NCI-H1105 (cell line): ENCODE measurements around the gene CYP2A7.
"Not testable (repeated sequence)": the region's sequence is repeated elsewhere in the genome, so short reads cannot be mapped to it uniquely, and the experiment has no call there.

Source experiments
- DNase-seq: peaks from one replicate; lab custom pipeline; 2025; lab: John Stamatoyannopoulos, UW

The CYP2A7 gene

DNA sequence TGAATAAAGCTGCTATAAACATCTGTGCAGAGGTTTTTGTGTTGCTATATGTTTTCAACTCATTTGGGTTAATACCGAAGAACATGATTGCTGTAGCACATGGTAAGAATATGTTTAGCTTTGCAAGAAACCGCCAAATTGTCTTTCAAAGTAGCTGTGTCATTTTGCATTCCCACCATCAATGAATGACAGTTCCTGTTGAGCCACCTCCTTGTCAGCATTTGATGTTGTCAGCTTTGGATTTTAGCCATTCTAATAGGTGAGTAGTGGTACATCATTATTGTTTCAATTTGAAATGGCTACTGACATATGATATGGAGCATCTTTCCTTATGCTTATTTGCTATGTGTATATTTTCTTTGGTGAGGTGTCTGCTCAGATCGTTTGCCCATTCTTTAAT, 40.0 kb downstream of the CYP2A7 start:
- DNase-seq, result not testable (repeated sequence)

DNA sequence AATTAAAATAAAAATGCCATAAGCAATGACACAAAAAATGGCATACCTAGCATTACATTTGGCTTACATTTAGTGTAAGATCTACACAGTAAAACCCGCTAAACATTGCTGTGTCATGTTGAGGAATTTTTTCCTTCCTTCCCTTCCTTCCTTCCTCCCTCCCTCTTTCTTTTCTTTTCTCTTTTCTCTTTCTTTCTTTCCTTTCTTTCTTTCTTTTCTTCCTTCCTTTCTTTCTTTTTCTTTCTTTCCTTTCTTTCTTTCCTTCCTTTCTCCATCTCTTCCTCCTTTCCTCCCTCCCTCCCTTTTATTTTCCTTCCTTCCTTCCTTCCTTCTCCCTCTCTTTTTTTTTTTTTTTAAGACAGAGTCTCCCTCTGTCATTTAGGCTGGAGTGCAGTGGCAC, 43.6 kb downstream of the CYP2A7 start:
- not testable (repeated sequence) for DNase-seq

DNA sequence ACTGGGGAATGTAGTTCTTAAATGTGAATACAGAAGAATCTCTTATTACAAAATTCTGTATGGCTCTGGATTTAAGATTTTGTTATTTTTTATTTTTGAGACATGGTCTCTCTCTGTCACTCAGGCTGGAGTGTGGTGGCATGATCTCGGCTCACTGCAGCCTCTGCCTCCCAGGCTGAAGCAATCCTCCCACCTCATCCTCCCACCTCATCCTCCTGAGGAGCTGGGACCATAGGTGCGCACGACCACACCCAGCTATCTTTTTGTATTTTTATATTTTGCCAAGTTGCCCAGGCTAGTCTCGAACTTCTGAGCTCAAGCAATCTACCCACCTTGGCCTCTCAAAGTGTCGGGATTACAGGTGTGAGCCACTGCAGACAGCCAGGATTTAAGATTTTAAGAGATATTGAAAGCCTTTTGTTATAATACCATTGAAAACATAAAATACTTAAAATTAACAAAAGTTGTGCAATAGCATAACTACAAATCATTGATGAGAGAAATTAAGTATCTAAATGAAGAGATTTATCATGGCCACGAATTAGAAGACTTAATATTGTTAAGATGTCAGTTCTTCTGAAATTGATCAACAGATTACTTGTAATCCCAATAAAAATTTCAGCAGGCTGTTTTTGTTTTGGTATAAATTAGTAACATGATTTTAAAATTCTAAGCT, 45.1 kb downstream of the CYP2A7 start:
- DNase-seq, result no peak

DNA sequence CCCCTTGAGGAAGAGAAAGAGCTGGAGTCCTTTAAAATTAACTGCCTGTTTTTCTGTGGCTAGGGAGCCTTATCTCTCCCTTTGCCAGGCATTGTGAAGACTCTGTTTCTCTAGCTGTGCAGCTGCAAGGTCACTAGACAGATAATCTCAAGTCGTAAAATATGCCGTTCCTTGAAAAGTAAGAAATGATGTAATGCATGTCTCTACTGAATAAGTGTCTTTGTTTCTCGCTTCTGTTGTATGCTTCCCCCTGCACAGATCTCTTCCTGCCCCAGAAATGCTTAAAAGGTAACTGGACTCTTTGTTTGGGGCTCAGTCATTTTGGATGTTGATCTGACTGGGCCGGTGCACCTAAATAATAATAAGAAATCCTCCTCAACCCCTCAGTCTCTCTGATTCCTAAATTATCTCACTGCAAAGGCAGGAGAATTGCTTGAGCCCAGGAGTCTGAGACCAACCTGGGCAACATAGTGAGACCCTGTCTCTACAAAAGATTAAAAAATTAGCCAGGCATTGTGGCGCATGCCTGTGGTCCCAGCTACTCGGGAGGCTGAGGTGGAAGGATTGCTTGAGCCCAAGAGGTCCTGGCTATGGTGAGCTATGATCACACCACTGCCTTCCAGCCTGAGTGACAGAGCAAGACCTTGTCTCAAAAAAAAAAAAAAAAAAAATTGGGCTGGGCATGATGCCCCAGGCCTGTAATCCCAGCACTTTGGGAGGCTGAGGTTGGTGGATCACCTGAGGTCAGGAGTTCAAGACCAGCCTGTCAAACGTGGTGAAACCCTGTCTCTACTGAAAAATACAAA, 48.1 kb downstream of the CYP2A7 start:
- not testable (repeated sequence) for DNase-seq

DNA sequence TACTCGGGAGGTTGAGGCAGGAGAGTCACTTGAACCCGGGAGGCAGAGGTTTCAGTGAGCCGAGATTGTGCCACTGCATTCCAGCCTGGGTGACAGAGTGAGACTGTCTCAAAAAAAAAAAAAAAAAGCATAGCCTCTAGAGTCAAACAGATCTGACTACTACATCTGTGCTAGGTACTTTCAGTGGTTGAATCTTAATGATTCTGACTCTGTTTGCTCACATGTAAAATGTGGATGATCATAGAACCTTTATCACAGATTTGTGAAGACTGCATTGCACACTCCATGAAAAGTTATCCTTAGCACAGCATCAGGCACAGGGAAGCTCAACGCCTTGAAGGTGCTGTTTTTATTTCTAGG, 49.6 kb downstream of the CYP2A7 start:
- not testable (repeated sequence) for DNase-seq

DNA sequence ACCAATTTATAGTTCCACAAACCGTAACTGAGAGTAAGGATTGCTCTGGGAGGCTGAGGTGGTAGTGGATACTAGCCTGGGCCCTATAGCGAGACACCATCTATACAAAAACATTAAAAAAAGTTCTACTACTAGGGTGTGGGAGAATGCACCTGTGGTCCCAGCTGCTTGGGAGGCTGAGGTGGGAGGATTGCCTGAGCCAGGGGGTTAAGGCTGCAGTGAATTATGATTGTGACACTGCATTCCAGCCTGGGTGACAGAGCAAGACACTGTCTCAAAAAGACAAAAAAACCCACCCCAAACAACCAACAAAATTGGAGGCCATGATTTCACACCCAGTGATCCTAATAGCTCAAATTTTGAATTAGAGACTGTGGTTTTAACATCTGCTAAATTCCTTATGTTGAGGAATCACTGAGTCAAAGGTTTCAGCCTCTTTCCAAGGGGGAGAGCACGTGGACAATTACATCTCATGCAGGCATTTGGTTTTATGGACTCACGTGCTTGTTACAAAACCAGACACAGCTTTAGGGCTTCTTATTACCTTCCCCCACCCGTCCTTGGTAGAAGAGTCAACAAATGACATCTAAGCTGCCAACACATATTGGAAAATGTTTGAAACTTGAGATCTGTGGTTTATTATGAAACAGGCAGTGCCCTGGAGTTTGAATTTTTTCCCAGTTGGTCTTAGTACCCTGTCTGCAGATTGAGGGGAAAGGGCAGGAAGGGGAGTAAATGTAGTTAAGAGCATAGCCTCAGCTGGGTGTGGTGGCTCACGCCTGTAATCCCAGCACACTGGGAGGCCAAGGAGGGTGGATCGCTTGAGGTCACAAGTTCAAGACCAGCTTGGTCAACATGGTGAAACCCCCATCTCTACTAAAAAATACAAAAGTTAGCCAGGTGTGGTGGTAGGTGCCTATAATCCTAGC, 50.3 kb downstream of the CYP2A7 start:
- no peak for DNase-seq

DNA sequence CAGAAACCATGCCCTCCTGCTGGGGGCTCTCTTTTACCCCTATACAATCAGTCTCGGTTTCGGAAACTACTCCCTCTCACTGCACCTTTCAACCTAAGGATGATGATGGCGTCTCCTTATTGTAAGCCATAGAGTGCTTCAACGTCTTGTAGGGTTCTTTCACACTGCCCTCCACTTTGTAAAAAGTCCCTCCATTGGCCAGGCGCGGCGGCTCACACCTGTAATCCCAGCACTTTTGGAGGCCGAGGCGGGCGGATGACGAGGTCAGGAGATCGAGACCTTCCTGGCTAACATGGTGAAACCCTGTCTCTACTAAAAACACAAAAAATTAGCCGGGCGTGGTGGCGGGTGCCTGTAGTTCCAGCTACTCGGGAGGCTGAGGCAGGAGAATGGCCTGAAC, 51.3 kb downstream of the CYP2A7 start:
- DNase-seq, result not testable (repeated sequence)

DNA sequence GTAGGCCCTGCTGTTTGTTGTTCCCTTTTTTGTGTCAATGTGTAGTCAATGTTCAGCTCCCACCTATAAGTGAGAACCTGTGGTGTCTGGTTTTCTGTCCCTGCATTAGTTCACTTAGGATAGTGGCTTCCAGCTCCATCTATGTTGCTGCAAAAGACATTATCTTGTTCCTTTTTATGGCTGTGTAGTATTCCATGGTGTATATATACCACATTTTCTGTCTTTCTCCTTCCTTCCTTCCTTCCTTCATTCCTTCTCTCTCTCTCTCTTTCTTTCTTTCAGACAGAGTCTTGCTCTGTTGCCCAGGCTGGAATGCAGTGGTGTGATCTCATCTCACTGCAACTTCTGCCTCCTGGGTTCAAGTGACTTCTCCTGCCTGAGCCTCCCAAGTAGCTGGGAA, 52.8 kb downstream of the CYP2A7 start:
- no peak for DNase-seq

DNA sequence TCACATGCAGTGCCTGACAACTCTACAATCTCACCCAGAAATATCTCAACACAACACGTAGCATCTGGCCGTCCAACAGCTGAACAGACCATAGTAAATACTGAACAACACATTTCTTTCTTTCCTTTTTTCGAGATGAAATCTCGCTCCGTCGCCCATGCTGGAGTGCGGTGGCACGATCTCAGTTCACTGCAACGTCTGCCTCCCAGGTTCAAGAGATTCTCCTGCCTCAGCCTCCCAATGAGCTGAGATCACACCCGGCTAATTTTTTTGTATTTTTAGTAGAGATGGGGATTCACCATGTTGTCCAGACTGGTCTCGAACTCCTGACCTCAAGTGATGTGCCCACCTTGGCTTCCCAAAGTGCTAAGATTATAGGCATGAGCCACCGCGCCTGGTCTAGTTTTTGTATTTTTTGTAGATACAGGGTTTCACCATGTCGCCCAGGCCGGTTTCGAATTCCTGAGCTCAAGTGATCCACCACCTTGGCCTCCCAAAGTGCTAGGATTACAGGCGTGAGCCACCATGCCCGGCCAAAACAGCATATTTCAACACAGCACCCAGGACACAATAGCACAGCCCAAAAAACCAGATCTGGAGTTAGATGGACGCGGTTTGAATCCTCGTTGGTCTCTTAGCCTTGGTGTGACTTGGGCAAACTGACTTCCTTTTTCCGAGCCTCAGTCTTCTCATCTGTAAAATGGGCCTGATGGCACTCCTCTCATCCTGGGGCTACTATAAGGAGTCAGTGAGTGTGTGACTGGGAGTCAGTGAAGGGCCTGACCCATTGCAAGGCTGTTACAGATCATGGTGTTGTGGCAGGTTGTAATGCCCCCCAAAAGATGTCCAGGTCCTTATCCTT, 54.4 kb downstream of the CYP2A7 start:
- DNase-seq, result no peak

DNA sequence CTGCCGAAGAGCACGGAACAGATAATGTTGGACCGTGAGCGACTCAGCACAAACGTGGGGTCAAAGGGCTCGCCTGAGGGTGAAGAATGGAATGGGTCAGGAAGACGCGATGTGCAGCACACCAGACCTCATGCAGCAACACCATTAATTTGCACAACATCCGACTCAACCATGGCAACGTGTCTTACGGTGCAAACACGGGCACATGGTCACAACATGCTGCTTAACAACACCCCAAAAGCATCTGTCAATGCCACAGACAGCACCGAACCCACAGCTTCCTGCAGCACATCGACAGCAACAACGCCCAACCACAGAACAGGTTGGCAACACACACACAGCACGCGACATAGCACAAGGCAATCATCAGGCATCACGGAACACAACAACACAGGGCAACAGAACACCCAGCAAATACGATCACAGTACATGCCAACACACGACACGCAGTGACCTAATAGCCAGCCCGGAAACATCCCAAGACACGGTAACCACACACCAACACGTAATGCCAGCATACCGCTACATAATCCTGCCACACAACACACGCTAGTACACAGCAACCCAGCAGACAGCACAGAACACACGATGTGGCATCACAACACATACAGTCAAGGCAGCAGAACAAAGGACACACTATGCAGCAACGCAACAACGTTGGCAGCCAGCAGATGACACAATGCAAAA, 55.2 kb downstream of the CYP2A7 start:
- DNase-seq, result not testable (repeated sequence)

DNA sequence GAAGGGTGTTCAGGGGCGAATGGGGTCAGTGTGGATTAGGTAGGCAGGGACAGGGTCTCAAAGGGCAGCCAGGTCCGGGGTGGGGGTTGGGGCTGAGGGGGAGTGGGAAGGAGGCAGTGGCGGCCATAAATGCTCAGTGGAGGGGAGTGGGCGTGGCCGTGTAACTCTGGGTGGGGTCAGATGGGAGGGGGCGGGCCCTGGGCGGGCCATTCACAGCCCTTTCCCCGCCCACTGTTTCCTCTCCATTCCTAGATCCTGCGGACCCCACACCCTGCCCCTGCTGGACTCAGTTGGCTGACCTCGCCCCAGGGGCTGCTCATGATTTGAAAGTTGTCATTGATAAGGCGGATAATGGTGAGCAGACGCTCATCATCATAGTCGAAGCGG, 55.7 kb downstream of the CYP2A7 start:
- not testable (repeated sequence) for DNase-seq

DNA sequence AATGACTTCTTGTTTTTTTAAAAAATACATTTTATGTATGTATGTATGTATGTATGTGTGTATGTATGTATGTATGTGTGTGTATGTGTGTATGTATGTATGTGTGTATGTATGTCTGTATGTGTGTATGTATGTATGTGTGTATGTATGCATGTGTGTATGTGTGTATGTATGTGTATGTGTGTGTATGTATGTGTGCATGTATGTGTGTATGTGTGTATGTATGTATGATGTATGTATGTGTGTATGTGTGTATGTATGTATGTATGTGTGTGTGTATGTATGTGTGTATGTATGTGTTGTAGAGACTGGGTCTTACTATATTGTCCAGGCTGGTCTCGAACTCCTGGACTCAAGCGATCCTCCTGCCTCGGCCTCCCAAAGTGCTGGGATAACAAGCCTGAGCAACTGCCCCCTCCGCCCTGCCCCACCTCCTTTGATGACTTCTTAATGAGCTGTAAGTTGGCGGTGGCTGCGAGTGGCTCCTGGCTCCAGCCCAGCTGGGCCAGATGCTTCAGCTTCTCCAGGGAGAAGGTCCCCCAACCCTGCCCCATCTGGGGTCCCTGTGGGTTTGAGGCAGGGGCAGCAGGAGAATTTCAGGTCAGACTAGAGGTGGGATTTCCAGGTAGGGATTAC, 56.5 kb downstream of the CYP2A7 start:
- not testable (repeated sequence) for DNase-seq
